SK-N-SH treated with all-trans-retinoic acid at 6 μM for 48 hours (cell line): ENCODE measurements around the gene CWC27.

Experiments
- ATAC-seq: fragments of 200-7000 bp; cut with Tn5 transposase; 3 replicates; pipeline ENCODE4 v1.9.1; 2020; ENCODE audit warnings: mild to moderate bottlenecking, moderate library complexity
- ARNTL ChIP-seq: fragments of 450-650 bp; formaldehyde crosslinking; IDR thresholded peaks from 2 replicates; pipeline ENCODE4 v1.5.0; 2020; ENCODE audit warnings: low read depth, mild to moderate bottlenecking, moderate library complexity, borderline replicate concordance
- BACH2 ChIP-seq: fragments of 250-450 bp; sonication (Bioruptor Pico); IDR thresholded peaks from 2 replicates; pipeline ENCODE4 v1.9.0; 2021; ENCODE audit warnings: mild to moderate bottlenecking, borderline replicate concordance
- CREB5 ChIP-seq: fragments of 250-450 bp; sonication (Bioruptor Pico); IDR thresholded peaks from 2 replicates; pipeline ENCODE4 v1.5.1; 2020; ENCODE audit warnings: low read depth, mild to moderate bottlenecking, moderate library complexity
- CSDC2 ChIP-seq: fragments of 250-450 bp; sonication (Bioruptor Pico); IDR thresholded peaks from 2 replicates; pipeline ENCODE4 v1.5.0; 2020; ENCODE audit warnings: mild to moderate bottlenecking, moderate library complexity
- ESRRG ChIP-seq: fragments of 250-450 bp; sonication (Bioruptor Pico); IDR thresholded peaks from 2 replicates; pipeline ENCODE4 v1.6.1; 2021; ENCODE audit warnings: mild to moderate bottlenecking
- GLIS3 ChIP-seq: fragments of 250-450 bp; sonication (Bioruptor Pico); IDR thresholded peaks from 2 replicates; pipeline ENCODE4 v1.5.0; 2020; ENCODE audit warnings: mild to moderate bottlenecking, moderate library complexity
- ISL1 ChIP-seq: fragments of 250-450 bp; sonication (Bioruptor Pico); IDR thresholded peaks from 2 replicates; pipeline ENCODE4 v2.1.2; 2022; ENCODE audit warnings: mild to moderate bottlenecking, moderate library complexity
- OSR1 ChIP-seq: fragments of 250-450 bp; sonication (Bioruptor Pico); IDR thresholded peaks from 2 replicates; pipeline ENCODE4 v1.8.0; 2022; ENCODE audit warnings: moderate library complexity, mild to moderate bottlenecking, inconsistent platforms
- POU6F1 ChIP-seq: fragments of 250-450 bp; sonication (Bioruptor Pico); IDR thresholded peaks from 2 replicates; pipeline ENCODE4 v1.8.0; 2021; ENCODE audit warnings: low read depth, mild to moderate bottlenecking, moderate library complexity, borderline replicate concordance
- PPARA ChIP-seq: fragments of 250-450 bp; sonication (Bioruptor Pico); IDR thresholded peaks from 2 replicates; pipeline ENCODE4 v1.5.0; 2020; ENCODE audit warnings: mild to moderate bottlenecking, borderline replicate concordance
- RARB ChIP-seq: fragments of 250-450 bp; sonication (Bioruptor Pico); IDR thresholded peaks from 2 replicates; pipeline ENCODE4 v1.8.0; 2021; ENCODE audit warnings: mild to moderate bottlenecking, moderate library complexity
- SNAI2 ChIP-seq: fragments of 250-450 bp; sonication (Bioruptor Pico); IDR thresholded peaks from 2 replicates; pipeline ENCODE4 v1.5.0; 2020; ENCODE audit warnings: mild to moderate bottlenecking, moderate library complexity
- TCF4 ChIP-seq: fragments of 250-450 bp; sonication (Bioruptor Pico); IDR thresholded peaks from 2 replicates; pipeline ENCODE4 v1.8.0; 2021; ENCODE audit warnings: mild to moderate bottlenecking, moderate library complexity, borderline replicate concordance
- TOX ChIP-seq: fragments of 250-450 bp; sonication (Bioruptor Pico); IDR thresholded peaks from 2 replicates; pipeline ENCODE4 v1.8.0; 2021; ENCODE audit warnings: mild to moderate bottlenecking, moderate library complexity, borderline replicate concordance
- TSHZ2 ChIP-seq: fragments of 250-450 bp; sonication (Bioruptor Pico); IDR thresholded peaks from 2 replicates; pipeline ENCODE4 v1.5.0; 2020; ENCODE audit warnings: mild to moderate bottlenecking, moderate library complexity
- ZC3H10 ChIP-seq: fragments of 250-450 bp; sonication (Bioruptor Pico); IDR thresholded peaks from 2 replicates; pipeline ENCODE4 v1.5.1; 2021; ENCODE audit warnings: mild to moderate bottlenecking, moderate library complexity
- ZFP3 ChIP-seq: fragments of 250-450 bp; sonication (Bioruptor Pico); IDR thresholded peaks from 2 replicates; pipeline ENCODE4 v1.5.0; 2020; ENCODE audit warnings: mild to moderate bottlenecking, moderate library complexity
- ZFP30 ChIP-seq: fragments of 450-650 bp; formaldehyde crosslinking; IDR thresholded peaks from 2 replicates; pipeline ENCODE4 v1.5.0; 2022; ENCODE audit warnings: mild to moderate bottlenecking, moderate library complexity
- ZNF565 ChIP-seq: fragments of 450-650 bp; formaldehyde crosslinking; conservative IDR thresholded peaks from 2 replicates; pipeline ENCODE4 v1.5.0; 2020; ENCODE audit warnings: low read depth, mild to moderate bottlenecking, moderate library complexity
- ZNF70 ChIP-seq: fragments of 450-650 bp; formaldehyde crosslinking; IDR thresholded peaks from 2 replicates; pipeline ENCODE4 v1.5.0; 2020; ENCODE audit warnings: mild to moderate bottlenecking, moderate library complexity
- ZNF8 ChIP-seq: fragments of 450-650 bp; formaldehyde crosslinking; IDR thresholded peaks from 2 replicates; pipeline ENCODE4 v1.5.0; 2020; ENCODE audit warnings: mild to moderate bottlenecking, moderate library complexity

Gene CWC27

GRCh38 chr5:64771736-64772135, 3.0 kb downstream of the CWC27 start:
- ATAC-seq = no peak
- no peak for TF ChIP-seq PPARA (CRISPR knock-in tag)
- no peak for TF ChIP-seq ESRRG
- no peak for TF ChIP-seq CSDC2 (CRISPR knock-in tag)
- TF ChIP-seq ZNF70 (CRISPR knock-in tag) = no peak
- TF ChIP-seq BACH2 (CRISPR knock-in tag) = no peak
- TF ChIP-seq TOX (CRISPR knock-in tag) = no peak
- TF ChIP-seq POU6F1 (CRISPR knock-in tag) = no peak
- no peak for TF ChIP-seq OSR1
- no peak for TF ChIP-seq GLIS3 (CRISPR knock-in tag)
- TF ChIP-seq TSHZ2 (CRISPR knock-in tag) = no peak
- no peak for TF ChIP-seq ZFP3 (CRISPR knock-in tag)

GRCh38 chr5:64773533-64773932, 4.8 kb downstream of the CWC27 start:
- TF ChIP-seq OSR1 (no peak), ZC3H10 (CRISPR knock-in tag) (no peak)
- ATAC-seq = no peak

GRCh38 chr5:64775291-64775690, 6.6 kb downstream of the CWC27 start:
- ATAC-seq = no peak
- TF ChIP-seq ISL1 (no peak), OSR1 (no peak), GLIS3 (CRISPR knock-in tag) (no peak), POU6F1 (CRISPR knock-in tag) (no peak), BACH2 (CRISPR knock-in tag) (no peak), CREB5 (CRISPR knock-in tag) (no peak), PPARA (CRISPR knock-in tag) (no peak), ZNF565 (no peak), TCF4 (CRISPR knock-in tag) (no peak), ZFP30 (CRISPR knock-in tag) (no peak), ZNF8 (CRISPR knock-in tag) (no peak), ZFP3 (CRISPR knock-in tag) (no peak), ZC3H10 (CRISPR knock-in tag) (no peak), RARB (CRISPR knock-in tag) (no peak), TOX (CRISPR knock-in tag) (no peak), ARNTL (no peak)

GRCh38 chr5:64784451-64785025, 15.8 kb downstream of the CWC27 start:
- peak; percentile 90 for ATAC-seq
- no peak for TF ChIP-seq TSHZ2 (CRISPR knock-in tag)
- TF ChIP-seq TOX (CRISPR knock-in tag) = no peak
- TF ChIP-seq ZNF8 (CRISPR knock-in tag) = no peak
- TF ChIP-seq TCF4 (CRISPR knock-in tag) = no peak
- TF ChIP-seq OSR1 = no peak
- no peak for TF ChIP-seq BACH2 (CRISPR knock-in tag)
- TF ChIP-seq PPARA (CRISPR knock-in tag) = no peak
- no peak for TF ChIP-seq GLIS3 (CRISPR knock-in tag)
- no peak for TF ChIP-seq ZNF70 (CRISPR knock-in tag)
- TF ChIP-seq SNAI2 (CRISPR knock-in tag) = no peak
- no peak for TF ChIP-seq ZFP30 (CRISPR knock-in tag)
- TF ChIP-seq, all 23 proteins: peak for 0
